NCI-H2196 treated with DMSO at 0.1 percent for 48 hours (cell line): Measurements from ENCODE around the gene LTA4H.

Experiments
- DNase-seq: peaks from one replicate; lab custom pipeline; 2025; ENCODE audit not compliant: unreplicated experiment; lab: John Stamatoyannopoulos, UW

LTA4H gene

DNA sequence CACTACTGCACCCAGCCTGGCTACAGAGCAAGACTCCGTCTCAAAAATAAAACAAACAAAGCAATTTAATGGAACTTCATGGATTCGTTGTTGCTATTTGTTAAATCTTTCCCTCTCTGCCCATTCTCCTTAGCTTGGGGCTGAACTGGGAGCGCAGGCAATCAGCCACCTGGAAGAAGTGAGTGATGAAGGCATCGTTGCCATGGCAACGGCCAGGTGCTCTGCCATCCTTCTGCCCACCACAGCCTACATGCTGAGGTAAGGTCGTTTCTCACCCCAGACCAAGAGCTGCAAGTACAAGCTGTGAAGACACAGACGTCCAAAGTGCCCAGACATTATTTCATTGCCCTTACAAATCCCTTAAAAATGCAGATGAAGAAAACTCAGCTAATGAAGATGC lies 73.2 kb downstream of the LTA4H start:
- DNase-seq = no peak

DNA sequence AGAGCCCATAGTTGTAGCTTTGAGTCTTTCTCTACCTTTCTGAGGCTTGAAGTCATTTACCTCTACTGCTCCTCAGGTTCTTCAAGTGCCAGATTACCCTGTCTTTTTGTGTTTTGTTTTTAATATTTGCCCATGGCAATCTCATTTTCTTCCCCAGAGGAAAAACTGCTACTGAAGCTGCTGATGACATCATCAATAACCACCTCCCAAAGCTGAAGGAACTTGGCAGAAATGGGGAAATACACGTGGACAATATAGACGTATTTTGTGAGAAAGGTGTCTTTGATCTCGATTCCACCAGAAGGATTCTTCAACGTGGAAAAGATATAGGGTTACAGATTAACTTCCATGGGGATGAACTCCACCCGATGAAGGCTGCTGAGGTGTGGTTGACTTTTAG lies 75.1 kb downstream of the LTA4H start:
- DNase-seq = no peak

DNA sequence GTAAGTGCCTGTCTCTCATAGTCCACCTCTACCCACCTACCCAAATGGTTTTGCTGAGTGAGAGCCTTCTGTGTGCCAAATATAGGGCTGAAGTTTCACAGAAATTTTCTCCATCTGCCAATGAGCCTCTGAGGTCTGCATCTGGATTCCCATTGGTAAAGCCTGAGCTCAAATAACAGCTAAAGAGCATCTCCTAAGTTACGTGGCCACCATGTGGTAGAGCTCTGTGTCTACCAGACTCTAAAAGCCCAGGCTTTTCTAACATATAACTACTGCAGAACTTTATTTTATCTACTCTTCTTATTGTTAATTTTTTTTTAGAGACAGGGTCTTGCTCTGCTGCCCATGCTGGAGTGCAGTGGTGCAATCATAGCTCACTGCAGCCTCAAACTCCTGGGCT lies 76.3 kb downstream of the LTA4H start:
- no peak for DNase-seq

DNA sequence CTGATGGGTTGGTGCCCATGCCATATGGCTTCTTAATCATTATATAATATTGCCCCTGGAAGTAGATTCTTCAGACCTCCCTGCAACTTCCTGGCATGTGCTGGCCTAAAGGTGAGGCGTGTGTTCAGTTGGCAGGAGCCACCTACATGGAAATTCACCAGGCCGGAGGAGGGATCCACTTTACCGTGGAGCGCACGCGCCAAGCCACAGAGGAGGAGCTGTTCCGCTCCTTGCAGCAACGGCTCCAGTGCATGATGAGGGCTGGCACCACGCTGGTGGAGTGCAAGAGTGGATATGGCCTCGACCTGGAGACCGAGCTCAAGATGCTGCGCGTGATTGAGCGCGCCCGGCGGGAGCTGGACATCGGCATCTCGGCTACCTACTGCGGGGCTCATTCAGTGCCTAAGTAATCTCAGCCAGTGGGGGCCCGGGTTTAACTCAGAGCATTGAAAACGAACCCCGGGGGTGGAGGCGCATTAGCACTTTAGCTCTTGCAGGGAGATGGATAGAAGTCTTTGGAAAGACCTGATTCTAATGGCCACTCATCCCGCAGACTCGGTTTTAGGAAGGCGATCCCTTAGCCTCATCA lies 78.7 kb downstream of the LTA4H start:
- no peak for DNase-seq

DNA sequence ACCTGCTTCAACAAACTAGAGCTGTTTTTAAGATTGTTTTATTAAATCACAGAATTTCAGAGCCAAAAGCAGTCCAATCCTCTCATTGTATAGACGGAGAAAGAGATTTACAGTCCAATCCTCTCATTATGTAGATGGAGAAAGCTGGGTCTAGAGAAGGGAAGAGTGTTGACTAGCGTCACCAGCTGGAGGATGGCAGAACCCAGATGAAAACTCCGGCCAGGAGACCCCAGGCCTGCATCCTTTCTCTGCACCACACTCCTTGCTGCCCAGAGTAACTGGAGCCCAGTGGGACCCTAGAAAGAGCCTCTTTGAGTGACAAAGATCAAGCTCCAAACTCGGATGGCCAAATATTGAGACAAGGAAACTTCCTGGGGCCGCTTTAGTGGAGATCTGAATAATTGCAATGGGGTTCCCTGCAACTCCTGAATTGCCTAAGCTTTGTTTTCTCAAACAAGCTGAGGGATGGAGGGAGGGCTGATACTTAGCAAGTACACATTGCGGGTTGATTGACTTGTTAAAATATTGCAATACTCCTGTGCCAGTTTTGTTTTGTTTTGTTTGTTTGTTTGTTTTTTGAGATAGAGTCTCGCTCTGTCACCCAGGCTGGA lies 79.7 kb downstream of the LTA4H start:
- no peak for DNase-seq

DNA sequence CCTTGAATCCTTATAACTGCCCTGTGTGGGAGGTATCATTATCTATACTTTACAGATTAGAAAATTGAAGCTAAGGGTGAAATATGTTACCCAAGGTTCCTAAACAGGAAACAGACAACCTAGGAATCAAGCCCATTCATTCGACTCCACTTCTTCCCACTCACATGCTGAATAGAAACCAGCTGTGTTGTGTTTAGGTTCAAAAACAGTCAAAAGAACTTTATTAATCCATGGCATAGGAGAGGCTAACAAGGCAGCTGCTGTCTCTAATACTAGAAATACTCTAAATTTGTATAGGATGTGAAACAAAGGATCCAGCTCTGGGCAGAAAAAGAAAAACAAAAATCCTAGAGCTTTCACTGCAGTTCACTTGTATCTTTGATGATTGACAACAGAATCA lies 82.4 kb downstream of the LTA4H start:
- DNase-seq = no peak

DNA sequence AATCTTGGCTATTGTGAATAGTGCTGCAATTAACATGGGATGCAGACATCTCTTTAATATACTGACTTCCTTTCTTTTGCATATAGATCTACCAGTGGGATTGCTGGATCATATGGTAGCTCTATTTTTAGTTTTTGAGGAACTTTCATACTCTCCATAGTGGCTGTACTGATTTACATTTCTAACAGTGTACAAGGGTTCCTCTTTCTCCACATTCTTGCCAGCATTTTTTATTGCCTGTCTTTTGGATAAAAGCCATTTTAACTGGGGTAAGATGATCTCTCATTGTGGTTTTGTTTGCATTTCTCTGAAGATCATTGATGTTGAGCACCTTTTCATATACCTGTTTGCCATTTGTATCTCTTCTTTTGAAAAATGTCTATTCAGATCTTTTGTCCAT lies 83.9 kb downstream of the LTA4H start:
- no peak for DNase-seq
